Spleen (tissue), 11 donors: ENCODE results near the gene KIAA0040. TPM values are rescaled to one million over a fixed set of nuclear protein-coding genes. Genes with fewer than 3 reads are reported as not detected.

Experiments used
- DNase-seq: peaks from one replicate; pipeline ENCODE4 v3.0.0-alpha.2; 2020
- H3K27ac ChIP-seq, 8 donors: fragments of 200-600 bp; sonication (generic) in 7 of 8; 1 replicate in 4 of 8; 2 replicates in 4 of 8; pipeline versions ENCODE4 v1.5.0 to v1.8.0; 2016 to 2021; ENCODE audit warnings: inconsistent platforms in 4 of 8, mild to moderate bottlenecking in 4 of 8, moderate library complexity in 1 of 8
- H3K27me3 ChIP-seq, 7 donors: fragments of 200-600 bp; sonication (generic) in 6 of 7; replicated peaks in 1 of 7; 1 replicate in 4 of 7; 2 replicates in 3 of 7; pipeline versions ENCODE4 v1.5.0 to v1.8.0; 2016 to 2021; ENCODE audit warnings: inconsistent platforms in 3 of 7, mild to moderate bottlenecking in 1 of 7
- H3K36me3 ChIP-seq, 6 donors: fragments of 200-600 bp; sonication (generic) in 5 of 6; 1 replicate in 4 of 6; 2 replicates in 2 of 6; pipeline versions ENCODE4 v1.5.0 to v1.8.0; 2016 to 2021; ENCODE audit warnings: inconsistent platforms in 2 of 6
- H3K4me1 ChIP-seq, 6 donors: fragments of 200-600 bp; sonication (generic) in 5 of 6; 1 replicate in 3 of 6; 2 replicates in 3 of 6; pipeline versions ENCODE4 v1.5.0 to v1.8.0; 2016 to 2021; ENCODE audit warnings: inconsistent platforms in 3 of 6
- H3K4me3 ChIP-seq, 8 donors: fragments of 200-600 bp; sonication (generic) in 7 of 8; 1 replicate in 4 of 8; 2 replicates in 4 of 8; pipeline versions ENCODE4 v1.5.0 to v1.8.0; 2016 to 2021; ENCODE audit warnings: inconsistent platforms in 4 of 8, mild to moderate bottlenecking in 4 of 8, moderate library complexity in 2 of 8
- H3K9me3 ChIP-seq, 8 donors: fragments of 200-600 bp; sonication (generic) in 7 of 8; 1 replicate in 4 of 8; 2 replicates in 4 of 8; pipeline versions ENCODE4 v1.5.0 to v1.8.0; 2016 to 2021; ENCODE audit warnings: inconsistent platforms in 4 of 8
- CTCF ChIP-seq, 11 experiments: fragments of 200-600 bp in 7 of 11; fragments of 450-650 bp in 4 of 11; sonication (generic) in 4 of 11; IDR thresholded peaks in 8 of 11; conservative IDR thresholded peaks in 3 of 11; 1 replicate in 7 of 11; 2 replicates in 4 of 11; pipeline versions ENCODE4 v1.4.0 to v1.8.0; 2016 to 2021; ENCODE audit warnings: antibody characterized with exemption in 11 of 11, inconsistent platforms in 4 of 11, mild to moderate bottlenecking in 1 of 11
- POLR2A ChIP-seq, 3 donors: fragments of 450-650 bp; IDR thresholded peaks; one replicate each; pipeline ENCODE4 v1.5.1; 2017; ENCODE audit warnings: antibody characterized with exemption in 3 of 3, mild to moderate bottlenecking in 1 of 3
- POLR2AphosphoS5 ChIP-seq, 3 donors: sonication (generic); formaldehyde crosslinking; IDR thresholded peaks; one replicate each; pipeline ENCODE4 v1.5.1; 2017; ENCODE audit warnings: antibody characterized with exemption in 3 of 3
- WGBS, 5 donors: extraction: QIAGEN DNeasy Blood & Tissue Kit in 3 of 5; methylation state at CpG; one replicate each; pipeline versions ENCODE4 v1.1.5 to v1.1.7; 2013 to 2018; 5-methylcytosine and 5-hydroxymethylcytosine counted together
- intact Hi-C: fragments of 100-400 bp; cut with DNase I; formaldehyde crosslinking; loops from one replicate; pipeline ENCODE4 v1.15.0; 2023; ENCODE audit warnings: low total_unique reads
- polyA plus RNA-seq, 3 donors: library from polyadenylated mRNA; stranded (reverse); fragments of 200-250 nt; gene quantifications; one replicate each; pipeline ENCODE4 v1.2.1, GENCODE V29; 2013
- total RNA-seq, 7 donors: library from RNA; depleted of rRNA in 3 of 7; stranded (reverse); fragments of >200 nt in 3 of 7; fragmentation: NEBNext Ultra II Directional in 4 of 7; extraction: Animal tissue kit (Norgen Biotek cat#: 25700) in 4 of 7; gene quantifications; one replicate each; pipeline versions ENCODE4 v1.1.0 to v1.2.1, GENCODE V29; 2016 to 2021
- donor health status: healthy with polysubstance abuse.
- donor health status: DM: no; HTN: no; CAD: no; lungs with moderate emphysema.
- donor health status: DM: no; HTN: no; CAD: no.
- donor health status: Bipolar disorder and iron deficiency.
- donor health status: healthy.
- donor health status: DM: no; HTN: no; CAD: no.
- donor health status: DM: yes; HTN: yes; CAD: no.

The KIAA0040 gene
- total and polyA plus RNA-seq, 10 donors, result 13.7 to 111 (median 48.1) TPM

GRCh38 chr1:175192111-175192629 is 406 bp downstream of the KIAA0040 start:
- intact Hi-C loops, result no loop called here

GRCh38 chr1:175191659-175192058 is 917 bp downstream of the KIAA0040 start:
- Histone ChIP-seq H3K27me3 (no peaks in the 10 kb centered on the region), H3K36me3 (peaks cover 0 to 21% (median 0%) of the 10 kb centered on the region in 6 donors), H3K4me3 (peak overlapping the region; percentile 55 to 81 (median 70)), H3K27ac (peak overlapping the region; percentile 81 to 95 (median 89)), H3K4me1 (peaks cover 37 to 89% (median 77%) of the 10 kb centered on the region in 6 donors), H3K9me3 (no peaks in the 10 kb centered on the region)
- DNase-seq, result no peak
- WGBS, 5 donors, result 0 to 1% (median 0%) methylated on average over 7 of the region's 7 CpGs
- TF ChIP-seq POLR2AphosphoS5 (IDR thresholded peaks at IDR 0.05) (peak in 1 of 3 donors; percentile 60), POLR2A (IDR thresholded peaks at IDR 0.05) (no peak)
- intact Hi-C loops, result no loop called here

More at GRCh38 chr1:175192111-175192629, 406 bp downstream of the KIAA0040 start:
- H3K27me3 ChIP-seq, result no peaks in the 10 kb centered on the region
- TF ChIP-seq POLR2AphosphoS5 (IDR thresholded peaks at IDR 0.05) (no peak), POLR2A (IDR thresholded peaks at IDR 0.05) (no peak), CTCF (IDR thresholded peaks at IDR 0.05 in 8 of 11, conservative IDR thresholded peaks at IDR 0.05 in 3 of 11) (peak in 1 of 11 experiments; percentile 0)
- H3K36me3 ChIP-seq, result peaks cover 0 to 16% (median 0%) of the 10 kb centered on the region in 6 donors
- peak; percentile 82 for DNase-seq
- peak overlapping the region; percentile 55 to 81 (median 70) for H3K4me3 ChIP-seq
- WGBS, 5 donors, result 0 to 1% (median 0%) methylated on average over 17 of the region's 17 CpGs
- peak overlapping the region; percentile 81 to 95 (median 89) for H3K27ac ChIP-seq
- peaks cover 37 to 89% (median 75%) of the 10 kb centered on the region in 6 donors for H3K4me1 ChIP-seq
- H3K9me3 ChIP-seq, result no peaks in the 10 kb centered on the region

DNA sequence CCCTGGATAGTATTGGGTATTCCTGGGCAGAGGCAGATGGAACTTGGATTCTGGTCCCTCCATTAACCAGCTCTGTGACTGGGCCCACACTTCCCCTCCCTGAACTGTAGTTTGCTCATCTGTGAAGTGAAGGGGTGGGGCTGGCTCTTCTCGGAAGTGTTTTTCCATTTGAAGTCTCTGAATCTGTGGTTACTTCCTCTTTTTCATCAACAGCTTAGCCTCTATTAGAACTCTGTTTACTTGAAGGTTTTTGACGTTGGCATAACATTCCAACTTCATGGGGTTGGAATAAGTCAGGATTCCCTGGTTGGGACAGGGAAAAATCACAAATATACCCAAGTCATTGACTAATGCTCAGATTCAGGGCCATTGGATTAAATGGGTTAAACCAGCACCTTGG is 3.6 kb downstream of the KIAA0040 start:
- peak; percentile 86 for DNase-seq
- Histone ChIP-seq H3K9me3 (no peaks in the 10 kb centered on the region), H3K4me3 (peak overlapping the region in 5 of 8 donors; percentile 13 to 81 (median 68)), H3K36me3 (peaks cover 0 to 45% (median 0%) of the 10 kb centered on the region in 6 donors), H3K27ac (peak overlapping the region; percentile 68 to 95 (median 89)), H3K27me3 (no peaks in the 10 kb centered on the region), H3K4me1 (peaks cover 37 to 90% (median 87%) of the 10 kb centered on the region in 6 donors)
- TF ChIP-seq POLR2A (IDR thresholded peaks at IDR 0.05), result no peak
- peak in 1 of 3 donors; percentile 65 for TF ChIP-seq POLR2AphosphoS5 (IDR thresholded peaks at IDR 0.05)
- WGBS, 5 donors, result 11 to 34% (median 19%) methylated on average over 2 of the region's 2 CpGs
- intact Hi-C loops, result no loop called here

GRCh38 chr1:175186433-175187160 is 6.0 kb downstream of the KIAA0040 start:
- Histone ChIP-seq H3K9me3 (no peaks in the 10 kb centered on the region), H3K27ac (peak overlapping the region in 7 of 8 donors; percentile 5 to 95 (median 89)), H3K36me3 (peaks cover 0 to 68% (median 2%) of the 10 kb centered on the region in 6 donors), H3K4me1 (peaks cover 32 to 100% (median 100%) of the 10 kb centered on the region in 6 donors), H3K27me3 (no peaks in the 10 kb centered on the region), H3K4me3 (peak overlapping the region in 2 of 8 donors; percentile 2 to 81)
- intact Hi-C loops, result no loop called here
- TF ChIP-seq POLR2A (IDR thresholded peaks at IDR 0.05), result no peak
- no peak for TF ChIP-seq CTCF (IDR thresholded peaks at IDR 0.05 in 8 of 11, conservative IDR thresholded peaks at IDR 0.05 in 3 of 11)
- no peak for TF ChIP-seq POLR2AphosphoS5 (IDR thresholded peaks at IDR 0.05)
- 62 to 82% (median 70%) methylated on average over 2 of the region's 2 CpGs for WGBS, 5 donors
- no peak for DNase-seq

DNA sequence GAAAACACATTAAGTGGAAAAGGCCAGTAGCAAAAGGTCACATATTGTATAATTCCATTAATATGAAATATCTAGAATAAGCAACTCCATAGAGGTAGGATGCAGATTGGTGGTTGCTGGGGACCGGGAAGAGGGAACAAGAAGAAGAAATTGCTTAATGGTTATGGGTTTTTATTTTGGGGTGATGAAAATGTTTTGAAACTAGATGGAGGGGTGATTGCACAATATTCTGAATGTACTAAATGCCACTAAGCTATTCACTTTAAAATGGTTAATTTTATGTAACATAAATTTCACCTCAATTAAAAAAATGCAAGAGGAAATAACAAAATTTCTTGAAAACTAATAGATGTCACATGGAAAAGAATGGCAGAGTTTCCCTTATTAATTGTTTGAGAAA is 6.7 kb downstream of the KIAA0040 start:
- Histone ChIP-seq H3K27me3 (no peaks in the 10 kb centered on the region), H3K27ac (peak overlapping the region in 6 of 8 donors; percentile 16 to 95 (median 90)), H3K9me3 (no peaks in the 10 kb centered on the region), H3K4me3 (peak overlapping the region in 1 of 8 donors; percentile 81), H3K36me3 (peaks cover 0 to 75% (median 2%) of the 10 kb centered on the region in 6 donors), H3K4me1 (peaks cover 31 to 100% (median 96%) of the 10 kb centered on the region in 6 donors)
- no peak for TF ChIP-seq CTCF (IDR thresholded peaks at IDR 0.05 in 8 of 11, conservative IDR thresholded peaks at IDR 0.05 in 3 of 11)
- no peak for TF ChIP-seq POLR2AphosphoS5 (IDR thresholded peaks at IDR 0.05)
- TF ChIP-seq POLR2A (IDR thresholded peaks at IDR 0.05), result no peak
- intact Hi-C loops, result no loop called here
- WGBS, 5 donors, result 47 to 83% (median 60%) methylated on average over 1 of the region's 1 CpG
- no peak for DNase-seq
